Gastrocnemius medialis (tissue), 4 donors: Measurements from ENCODE around the gene ADAM12. TPM values are rescaled to one million over a fixed set of nuclear protein-coding genes. Genes with fewer than 3 reads are reported as not detected.

Experiments
- ATAC-seq, 2 donors: fragments of 150-250 bp; one replicate each; pipeline ENCODE4 v1.9.1; 2016
- DNase-seq, 2 donors: peaks; one replicate each; pipeline ENCODE4 v3.0.0-alpha.2; 2019
- H3K27ac ChIP-seq, 4 donors: fragments of 200-600 bp; sonication (generic); 1 replicate in 1 of 4; 2 replicates in 3 of 4; pipeline ENCODE4 v1.5.1; 2016 to 2018; ENCODE audit warnings: mild to moderate bottlenecking in 2 of 4, moderate library complexity in 1 of 4
- H3K27me3 ChIP-seq, 3 donors: fragments of 200-600 bp; sonication (generic) in 2 of 3; 1 replicate in 1 of 3; 2 replicates in 2 of 3; pipeline versions ENCODE4 v1.5.1 to v1.6.0; 2016 to 2019; ENCODE audit warnings: mild to moderate bottlenecking in 1 of 3, moderate library complexity in 1 of 3
- H3K36me3 ChIP-seq, 2 donors: fragments of 200-600 bp; sonication (generic) in 1 of 2; one replicate each; pipeline ENCODE4 v1.5.1; 2017 to 2018
- H3K4me1 ChIP-seq, 2 donors: fragments of 200-600 bp; sonication (generic) in 1 of 2; one replicate each; pipeline ENCODE4 v1.5.1; 2016 to 2017; ENCODE audit warnings: mild to moderate bottlenecking in 2 of 2
- H3K4me3 ChIP-seq, 4 donors: fragments of 200-600 bp; sonication (generic) in 3 of 4; 1 replicate in 1 of 4; 2 replicates in 3 of 4; pipeline ENCODE4 v1.5.1; 2016 to 2019; ENCODE audit warnings: mild to moderate bottlenecking in 2 of 4
- H3K9me3 ChIP-seq, 3 donors: fragments of 200-600 bp; sonication (generic) in 2 of 3; 1 replicate in 1 of 3; 2 replicates in 2 of 3; pipeline ENCODE4 v1.5.1; 2016 to 2019
- CTCF ChIP-seq, 5 experiments: fragments of 450-650 bp in 3 of 5; fragments of 200-600 bp in 2 of 5; sonication (generic) in 2 of 5; IDR thresholded peaks in 4 of 5; conservative IDR thresholded peaks in 1 of 5; 1 replicate in 4 of 5; 2 replicates in 1 of 5; pipeline ENCODE4 v1.5.1; 2016 to 2019; ENCODE audit warnings: antibody characterized with exemption in 5 of 5, mild to moderate bottlenecking in 3 of 5, moderate library complexity in 3 of 5
- POLR2A ChIP-seq, 2 donors: fragments of 450-650 bp; IDR thresholded peaks; one replicate each; pipeline ENCODE4 v1.6.1; 2017; ENCODE audit warnings: antibody characterized with exemption in 2 of 2, mild to moderate bottlenecking in 2 of 2, moderate library complexity in 2 of 2
- in situ Hi-C, 4 donors: fragments of 200-750 bp; cut with MboI; loops; one replicate each; pipeline versions ENCODE4 v1.15.0 to v1.8.0; 2017; ENCODE audit warnings: low sequenced_read_pairs in 4 of 4
- intact Hi-C: fragments of 100-400 bp; cut with DNase I; formaldehyde crosslinking; loops from one replicate; pipeline ENCODE4 v1.15.1; 2023; ENCODE audit warnings: low total_unique reads
- total RNA-seq, 4 donors: library from RNA; depleted of rRNA; stranded (reverse); fragments of >200 nt; gene quantifications; one replicate each; pipeline versions ENCODE4 v1.1.0 to v1.2.3, GENCODE V29; 2016

ADAM12 gene
- total RNA-seq, 4 donors from 2014 or later: 0.10 TPM; not detected in 3

GRCh38 chr10:126046831-126047230 is 341.4 kb downstream of the ADAM12 start:
- H3K9me3 ChIP-seq: no peaks in the 10 kb centered on the region
- no peaks in the 10 kb centered on the region for H3K4me1 ChIP-seq
- in situ Hi-C loops (no loop called here), intact Hi-C loops (no loop called here)
- no peak for DNase-seq
- no peaks in the 10 kb centered on the region for H3K27me3 ChIP-seq
- H3K36me3 ChIP-seq: no peaks in the 10 kb centered on the region
- H3K27ac ChIP-seq: no peak overlapping the region
- no peak overlapping the region for H3K4me3 ChIP-seq
- TF ChIP-seq CTCF (IDR thresholded peaks at IDR 0.05 in 4 of 5, conservative IDR thresholded peaks at IDR 0.05 in 1 of 5) (no peak), POLR2A (IDR thresholded peaks at IDR 0.05) (no peak)
- ATAC-seq: no peak

GRCh38 chr10:126045861-126046260 is 342.4 kb downstream of the ADAM12 start:
- TF ChIP-seq CTCF (IDR thresholded peaks at IDR 0.05 in 4 of 5, conservative IDR thresholded peaks at IDR 0.05 in 1 of 5): no peak
- TF ChIP-seq POLR2A (IDR thresholded peaks at IDR 0.05): no peak

GRCh38 chr10:126043389-126043788 is 344.9 kb downstream of the ADAM12 start:
- Histone ChIP-seq H3K27ac (no peak overlapping the region), H3K4me1 (no peaks in the 10 kb centered on the region), H3K4me3 (no peak overlapping the region), H3K9me3 (no peaks in the 10 kb centered on the region), H3K27me3 (no peaks in the 10 kb centered on the region), H3K36me3 (no peaks in the 10 kb centered on the region)
- DNase-seq (no peak), ATAC-seq (no peak)
- TF ChIP-seq POLR2A (IDR thresholded peaks at IDR 0.05): no peak
- no peak for TF ChIP-seq CTCF (IDR thresholded peaks at IDR 0.05 in 4 of 5, conservative IDR thresholded peaks at IDR 0.05 in 1 of 5)
- in situ Hi-C loops (no loop called here), intact Hi-C loops (no loop called here)

More at GRCh38 chr10:126045861-126046260, 342.4 kb downstream of the ADAM12 start:
- DNase-seq: no peak
- Histone ChIP-seq H3K4me1 (no peaks in the 10 kb centered on the region), H3K9me3 (no peaks in the 10 kb centered on the region), H3K4me3 (no peak overlapping the region), H3K27me3 (no peaks in the 10 kb centered on the region), H3K36me3 (no peaks in the 10 kb centered on the region), H3K27ac (no peak overlapping the region)
- intact Hi-C loops: no loop called here
- no peak for ATAC-seq
- in situ Hi-C loops: no loop called here

GRCh38 chr10:126042906-126043305 is 345.4 kb downstream of the ADAM12 start:
- Histone ChIP-seq H3K4me1 (no peaks in the 10 kb centered on the region), H3K27ac (no peak overlapping the region), H3K9me3 (no peaks in the 10 kb centered on the region), H3K4me3 (no peak overlapping the region), H3K27me3 (no peaks in the 10 kb centered on the region), H3K36me3 (no peaks in the 10 kb centered on the region)
- no peak for TF ChIP-seq POLR2A (IDR thresholded peaks at IDR 0.05)
- TF ChIP-seq CTCF (IDR thresholded peaks at IDR 0.05 in 4 of 5, conservative IDR thresholded peaks at IDR 0.05 in 1 of 5): no peak
- intact Hi-C loops (no loop called here), in situ Hi-C loops (no loop called here)
- DNase-seq: no peak
- no peak for ATAC-seq

- Histone ChIP-seq H3K4me3 (no peak overlapping the region), H3K36me3 (no peaks in the 10 kb centered on the region), H3K27ac (no peak overlapping the region), H3K27me3 (no peaks in the 10 kb centered on the region), H3K9me3 (no peaks in the 10 kb centered on the region), H3K4me1 (no peaks in the 10 kb centered on the region)
- in situ Hi-C loops (no loop called here), intact Hi-C loops (no loop called here)
- no peak for DNase-seq
- ATAC-seq: no peak
- TF ChIP-seq POLR2A (IDR thresholded peaks at IDR 0.05): no peak
- no peak for TF ChIP-seq CTCF (IDR thresholded peaks at IDR 0.05 in 4 of 5, conservative IDR thresholded peaks at IDR 0.05 in 1 of 5)
Observed at GRCh38 chr10:126042354-126042753, 345.9 kb downstream of the ADAM12 start.
